Measurements from ENCODE around the gene RAB6D. TPM values are rescaled to one million over a fixed set of nuclear protein-coding genes. Genes with fewer than 3 reads are reported as not detected.
A peak's percentile ranks its signal among the peaks of the same experiment; 100 is the strongest.
"Not testable (repeated sequence)": the region's sequence is repeated elsewhere in the genome, so short reads cannot be mapped to it uniquely, and the experiment has no call there.

Gene RAB6D
- total RNA-seq, 1 experiment from 2014 or later = 0.25 TPM

GRCh38 chr2:131366643-131367042, 2.7 kb upstream of the RAB6D start:
- no peak for DNase-seq (ENCODE audit: low spot score)

- DNase-seq (ENCODE audit: low spot score) = no peak
Measured at GRCh38 chr2:131365452-131365851, 1.5 kb upstream of the RAB6D start.

- not testable (repeated sequence) for DNase-seq (ENCODE audit: low spot score)
Measured at GRCh38 chr2:131363213-131363612, 755 bp downstream of the RAB6D start.

- DNase-seq (ENCODE audit: low spot score) = not testable (repeated sequence)
Measured at GRCh38 chr2:131361773-131362172, 2.2 kb downstream of the RAB6D start.

GRCh38 chr2:131353167-131353697, 10.7 kb downstream of the RAB6D start:
- not testable (repeated sequence) for DNase-seq (ENCODE audit: low spot score)

- no peak for DNase-seq (ENCODE audit: low spot score)
Measured at GRCh38 chr2:131349021-131349420, 14.9 kb downstream of the RAB6D start.

- DNase-seq (ENCODE audit: low spot score) = not testable (repeated sequence)
Measured at GRCh38 chr2:131347035-131347434, 16.9 kb downstream of the RAB6D start.

- not testable (repeated sequence) for DNase-seq (ENCODE audit: low spot score)
Measured at GRCh38 chr2:131339307-131339706, 24.7 kb downstream of the RAB6D start.

GRCh38 chr2:131335319-131335718, 28.6 kb downstream of the RAB6D start:
- peak; percentile 52 for DNase-seq (ENCODE audit: low spot score)

- DNase-seq (ENCODE audit: low spot score) = not testable (repeated sequence)
Measured at GRCh38 chr2:131332709-131333108, 31.3 kb downstream of the RAB6D start.

- not testable (repeated sequence) for DNase-seq (ENCODE audit: low spot score)
Measured at GRCh38 chr2:131331000-131331399, 33.0 kb downstream of the RAB6D start.

- no peak for DNase-seq (ENCODE audit: low spot score)
Measured at GRCh38 chr2:131322209-131322608, 41.8 kb downstream of the RAB6D start.

GRCh38 chr2:131321344-131321743, 42.6 kb downstream of the RAB6D start:
- not testable (repeated sequence) for DNase-seq (ENCODE audit: low spot score)

- peak; percentile 5 for DNase-seq (ENCODE audit: low spot score)
Measured at GRCh38 chr2:131311001-131311400, 53.0 kb downstream of the RAB6D start.

Other genes starting within 250 kb of the RAB6D start
- gene POTEE, start 154.6 kb downstream of the RAB6D start, total RNA-seq (2014; rRNA removed; shearing (Covaris generic)) = 0.18 and 0.20 TPM in 2 replicates
- not detected in 2 replicates for gene TUBA3D, start 112.0 kb upstream of the RAB6D start, total RNA-seq (2014; rRNA removed; shearing (Covaris generic))
- 324 and 390 TPM in 2 replicates for gene MZT2A, start 128.2 kb upstream of the RAB6D start, total RNA-seq (2014; rRNA removed; shearing (Covaris generic))
- 5.4 and 5.6 TPM in 2 replicates for gene CCDC74A, start 163.7 kb upstream of the RAB6D start, total RNA-seq (2014; rRNA removed; shearing (Covaris generic))